HepG2 (cell line): Measurements from ENCODE around the gene DAPK1. TPM values are rescaled to one million over a fixed set of nuclear protein-coding genes. Genes with fewer than 3 reads are reported as not detected.

Experiments used
- ATAC-seq: fragments of 200-7000 bp; cut with Tn5 transposase; 3 replicates; pipeline ENCODE4 v1.9.1; 2020; ENCODE audit warnings: mild to moderate bottlenecking, moderate library complexity
- BruUV-seq: library from RNA; stranded (reverse); fragments of 400-500 nt; replicated peaks from 2 replicates; lab custom pipeline; 2021; lab: Mats Ljungman, UMichigan
- CTCF ChIA-PET: fragments of 300-600 bp; formaldehyde crosslinking; extraction: SDS; loops from one replicate; lab custom pipeline; 2021; ENCODE audit warnings: low total read pairs, inconsistent platforms, low intra/inter-chr PET ratio; lab: Yijun Ruan, JAX
- POLR2A ChIA-PET: fragments of 350-600 bp; sonication (Branson Sonifier 250); formaldehyde crosslinking; loops from one replicate; lab custom pipeline; 2020; ENCODE audit warnings: antibody characterized with exemption, inconsistent platforms; lab: Yijun Ruan, JAX
- DNase-seq: peaks from one replicate; pipeline ENCODE4 v3.0.0-alpha.2; 2015; ENCODE audit warnings: low spot score
- FAIRE-seq: peaks from 3 replicates; lab custom pipeline; 2011; peaks lifted over from hg19 to GRCh38; lab: Jason Lieb, UNC
- H2AFZ ChIP-seq: one replicate; pipeline ENCODE4 v1.6.1; 2011; ENCODE audit warnings: low read length, inconsistent platforms
- H3K27ac ChIP-seq: fragments of 300-600 bp; 3 replicates; pipeline ENCODE4 v1.8.0; 2011; ENCODE audit warnings: mixed run types, mild to moderate bottlenecking, mixed read lengths, low read length, inconsistent platforms; ENCODE audit not compliant: insufficient read depth; ENCODE audit errors: extremely low read length
- H3K27me3 ChIP-seq, 2 experiments: fragments of 200-600 bp in 1 of 2; 2 replicates in 1 of 2; 3 replicates in 1 of 2; pipeline versions ENCODE4 v1.6.0 to v1.8.0; 2011; ENCODE audit warnings: low read length in 2 of 2, mild to moderate bottlenecking in 2 of 2, moderate library complexity in 2 of 2, inconsistent platforms in 1 of 2; ENCODE audit not compliant: insufficient read depth in 2 of 2, control insufficient read depth in 1 of 2
- H3K36me3 ChIP-seq, 2 experiments: fragments of 200-600 bp in 1 of 2; replicated peaks in 1 of 2; 2 replicates in 1 of 2; 3 replicates in 1 of 2; pipeline versions ENCODE4 v1.5.1 to v1.8.0; 2011; ENCODE audit warnings: low read length in 2 of 2, inconsistent platforms in 1 of 2; ENCODE audit not compliant: insufficient read depth in 2 of 2, control insufficient read depth in 1 of 2
- H3K4me1 ChIP-seq: 2 replicates; pipeline ENCODE4 v1.5.1; 2012; ENCODE audit warnings: low read length, inconsistent platforms; ENCODE audit not compliant: insufficient read depth
- H3K4me2 ChIP-seq: 2 replicates; pipeline ENCODE4 v1.6.0; 2011; ENCODE audit warnings: low read depth, low read length, inconsistent platforms
- H3K4me3 ChIP-seq, 3 experiments: fragments of 200-600 bp in 1 of 3; sonication (generic), shearing (Covaris generic) in 1 of 3; replicated peaks in 1 of 3; 2 replicates each; pipeline ENCODE4 v1.5.1; 2011 to 2016; ENCODE audit warnings: low read length in 3 of 3, inconsistent platforms in 2 of 3, low read depth in 2 of 3, mild to moderate bottlenecking in 2 of 3, control low read depth in 1 of 3, mixed read lengths in 1 of 3; ENCODE audit not compliant: insufficient read depth in 1 of 3
- H3K79me2 ChIP-seq: one replicate; pipeline ENCODE4 v1.6.1; 2011; ENCODE audit warnings: low read length, inconsistent platforms; ENCODE audit not compliant: insufficient read depth
- H3K9ac ChIP-seq: 2 replicates; pipeline ENCODE4 v1.6.0; 2011; ENCODE audit warnings: mild to moderate bottlenecking, low read depth, low read length, inconsistent platforms; ENCODE audit not compliant: insufficient read depth
- H3K9me3 ChIP-seq: 2 replicates; pipeline ENCODE4 v1.5.1; 2012; ENCODE audit warnings: mild to moderate bottlenecking, low read length
- H4K20me1 ChIP-seq: 2 replicates; pipeline ENCODE4 v1.6.0; 2011; ENCODE audit warnings: inconsistent platforms, mild to moderate bottlenecking, low read length, moderate library complexity; ENCODE audit not compliant: insufficient read depth
- ATF2 ChIP-seq: sonication (generic); formaldehyde crosslinking; IDR thresholded peaks from 2 replicates; pipeline ENCODE4 v1.4.0; 2020; ENCODE audit warnings: missing genetic modification reagents
- CAMTA2 ChIP-seq: sonication (generic); formaldehyde crosslinking; IDR thresholded peaks from 2 replicates; pipeline ENCODE4 v1.4.0; 2020; ENCODE audit warnings: mild to moderate bottlenecking, missing genetic modification reagents, borderline replicate concordance
- CENPT ChIP-seq: sonication (generic); formaldehyde crosslinking; IDR thresholded peaks from 2 replicates; pipeline ENCODE4 v1.8.0; 2022; ENCODE audit warnings: low read depth, mild to moderate bottlenecking, moderate library complexity, missing genetic modification reagents
- HNF1B ChIP-seq: sonication (generic); formaldehyde crosslinking; IDR thresholded peaks from 2 replicates; pipeline ENCODE4 v1.5.1; 2020; ENCODE audit warnings: mild to moderate bottlenecking, moderate library complexity, missing genetic modification reagents
- NFE2L1 ChIP-seq: sonication (generic); formaldehyde crosslinking; IDR thresholded peaks from 2 replicates; pipeline ENCODE4 v1.4.0; 2020; ENCODE audit warnings: missing genetic modification reagents, mild to moderate bottlenecking, borderline replicate concordance
- REXO4 ChIP-seq: sonication (generic); formaldehyde crosslinking; IDR thresholded peaks from 2 replicates; pipeline ENCODE4 v1.8.0; 2022; ENCODE audit warnings: missing genetic modification reagents, mild to moderate bottlenecking, borderline replicate concordance
- ZBTB20 ChIP-seq: sonication (generic); formaldehyde crosslinking; IDR thresholded peaks from 2 replicates; pipeline ENCODE4 v1.8.1; 2023; ENCODE audit warnings: missing genetic modification reagents, low read depth, mild to moderate bottlenecking, borderline replicate concordance
- ZBTB33 ChIP-seq: sonication (generic); formaldehyde crosslinking; IDR thresholded peaks from 2 replicates; pipeline ENCODE4 v1.4.0; 2020; ENCODE audit warnings: missing genetic modification reagents
- ZNF670 ChIP-seq: sonication (generic); formaldehyde crosslinking; IDR thresholded peaks from 2 replicates; pipeline ENCODE4 v1.8.0; 2022; ENCODE audit warnings: mild to moderate bottlenecking, missing genetic modification reagents, borderline replicate concordance
- ZNF883 ChIP-seq: sonication (generic); formaldehyde crosslinking; IDR thresholded peaks from 2 replicates; pipeline ENCODE4 v1.5.1; 2020; ENCODE audit warnings: mild to moderate bottlenecking, missing genetic modification reagents; ENCODE audit errors: not compliant biosample characterization
- WGBS: methylation state at CpG from one replicate; pipeline ENCODE4 v1.1.6; 2017; ENCODE audit warnings: low lambda C conversion rate; 5-methylcytosine and 5-hydroxymethylcytosine counted together
- in situ Hi-C: cut with HindIII; loops from 2 replicates; pipeline ENCODE4 v1.10.0; 2017; ENCODE audit warnings: low pct_unique_long_range_greater_than_20kb; ENCODE audit not compliant: extremely low pct_ligation_motif_present
- intact Hi-C: fragments of 100-400 bp; cut with micrococcal nuclease; formaldehyde crosslinking; loops from one replicate; pipeline ENCODE4 v1.10.0; 2022; ENCODE audit not compliant: unreplicated experiment
- polyA plus RNA-seq, 8 experiments: library from polyadenylated mRNA; depleted of rRNA in 3 of 8; stranded (reverse) in 7 of 8; unstranded in 1 of 8; fragments of >200 nt; fragmentation: Illumina TruSeq in 4 of 8; extraction: Trizol in 4 of 8; gene quantifications; 2 replicates each; pipeline versions ENCODE4 v1.2.1 to v1.2.3, GENCODE V29; 2011 to 2016; ENCODE audit warnings: low read depth in 4 of 8, missing spikeins in 1 of 8, mixed read lengths in 1 of 8; ENCODE audit not compliant: insufficient read depth in 1 of 8
- total RNA-seq, 5 experiments: library from RNA; depleted of rRNA; stranded (reverse); fragments of >200 nt; fragmentation: Illumina TruSeq; extraction: Trizol; gene quantifications; 2 replicates each; pipeline ENCODE4 v1.2.3, GENCODE V29; 2016; ENCODE audit warnings: low read depth in 1 of 5
- TF ChIP-seq, protein P1 (sequence below): sonication (generic); formaldehyde crosslinking; IDR thresholded peaks from 2 replicates; pipeline ENCODE4; 2020; ENCODE audit warnings: missing genetic modification reagents, mild to moderate bottlenecking, borderline replicate concordance
- TF ChIP-seq, protein P2 (sequence below): sonication (generic); formaldehyde crosslinking; conservative IDR thresholded peaks from 2 replicates; pipeline ENCODE4 v1.8.0; 2022; ENCODE audit warnings: mild to moderate bottlenecking, moderate library complexity, missing genetic modification reagents

Gene DAPK1
- total and polyA plus RNA-seq, 2 of the 13 experiments (the other 11 are each of a cell fraction or from before 2014, with no cell fraction given), result 35.7 to 35.9 TPM

DNA sequence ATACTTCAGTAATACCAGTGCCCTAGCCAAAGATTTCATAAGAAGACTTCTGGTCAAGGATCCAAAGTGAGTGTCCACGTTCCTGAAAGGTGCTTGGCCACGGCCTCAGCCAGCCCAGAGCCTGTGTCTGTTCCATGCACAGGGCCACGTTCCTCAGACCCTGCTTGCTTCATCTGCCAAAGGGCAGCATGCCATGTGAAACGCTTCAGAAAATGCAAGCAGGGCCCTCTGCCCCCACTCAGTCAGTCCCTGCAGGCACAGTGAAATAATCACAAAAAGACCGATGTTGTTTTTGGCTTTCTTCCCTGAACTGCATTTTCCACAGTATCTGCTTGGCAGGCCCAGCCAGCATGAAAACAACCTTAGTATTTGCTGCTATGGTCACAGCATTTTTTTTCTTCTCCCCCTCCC is 142.7 kb downstream of the DAPK1 start:
- 91% methylated on average over 4 of the region's 5 CpGs for WGBS
- H3K4me3 ChIP-seq, result no peak overlapping the region
- FAIRE-seq (no peak), ATAC-seq (no peak), DNase-seq (no peak)
- no peak overlapping the region for H3K27ac ChIP-seq
- no peak overlapping the region for H3K9ac ChIP-seq
- H2AFZ ChIP-seq, result no peak overlapping the region
- no peaks in the 10 kb centered on the region for H3K9me3 ChIP-seq
- H3K4me1 ChIP-seq, result no peaks in the 10 kb centered on the region
- intact Hi-C loops, result no loop called here
- H3K4me2 ChIP-seq, result no peak overlapping the region
- in situ Hi-C loops, result no loop called here
- TF ChIP-seq REXO4 (CRISPR knock-in tag), result no peak
- TF ChIP-seq ZNF883 (CRISPR knock-in tag), result no peak
- TF ChIP-seq CENPT (CRISPR knock-in tag), result no peak
- TF ChIP-seq NFE2L1 (CRISPR knock-in tag), result no peak
- TF ChIP-seq, protein P1, sequence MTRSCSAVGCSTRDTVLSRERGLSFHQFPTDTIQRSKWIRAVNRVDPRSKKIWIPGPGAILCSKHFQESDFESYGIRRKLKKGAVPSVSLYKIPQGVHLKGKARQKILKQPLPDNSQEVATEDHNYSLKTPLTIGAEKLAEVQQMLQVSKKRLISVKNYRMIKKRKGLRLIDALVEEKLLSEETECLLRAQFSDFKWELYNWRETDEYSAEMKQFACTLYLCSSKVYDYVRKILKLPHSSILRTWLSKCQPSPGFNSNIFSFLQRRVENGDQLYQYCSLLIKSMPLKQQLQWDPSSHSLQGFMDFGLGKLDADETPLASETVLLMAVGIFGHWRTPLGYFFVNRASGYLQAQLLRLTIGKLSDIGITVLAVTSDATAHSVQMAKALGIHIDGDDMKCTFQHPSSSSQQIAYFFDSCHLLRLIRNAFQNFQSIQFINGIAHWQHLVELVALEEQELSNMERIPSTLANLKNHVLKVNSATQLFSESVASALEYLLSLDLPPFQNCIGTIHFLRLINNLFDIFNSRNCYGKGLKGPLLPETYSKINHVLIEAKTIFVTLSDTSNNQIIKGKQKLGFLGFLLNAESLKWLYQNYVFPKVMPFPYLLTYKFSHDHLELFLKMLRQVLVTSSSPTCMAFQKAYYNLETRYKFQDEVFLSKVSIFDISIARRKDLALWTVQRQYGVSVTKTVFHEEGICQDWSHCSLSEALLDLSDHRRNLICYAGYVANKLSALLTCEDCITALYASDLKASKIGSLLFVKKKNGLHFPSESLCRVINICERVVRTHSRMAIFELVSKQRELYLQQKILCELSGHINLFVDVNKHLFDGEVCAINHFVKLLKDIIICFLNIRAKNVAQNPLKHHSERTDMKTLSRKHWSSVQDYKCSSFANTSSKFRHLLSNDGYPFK (CRISPR knock-in tag), result no peak
- TF ChIP-seq, protein P2, sequence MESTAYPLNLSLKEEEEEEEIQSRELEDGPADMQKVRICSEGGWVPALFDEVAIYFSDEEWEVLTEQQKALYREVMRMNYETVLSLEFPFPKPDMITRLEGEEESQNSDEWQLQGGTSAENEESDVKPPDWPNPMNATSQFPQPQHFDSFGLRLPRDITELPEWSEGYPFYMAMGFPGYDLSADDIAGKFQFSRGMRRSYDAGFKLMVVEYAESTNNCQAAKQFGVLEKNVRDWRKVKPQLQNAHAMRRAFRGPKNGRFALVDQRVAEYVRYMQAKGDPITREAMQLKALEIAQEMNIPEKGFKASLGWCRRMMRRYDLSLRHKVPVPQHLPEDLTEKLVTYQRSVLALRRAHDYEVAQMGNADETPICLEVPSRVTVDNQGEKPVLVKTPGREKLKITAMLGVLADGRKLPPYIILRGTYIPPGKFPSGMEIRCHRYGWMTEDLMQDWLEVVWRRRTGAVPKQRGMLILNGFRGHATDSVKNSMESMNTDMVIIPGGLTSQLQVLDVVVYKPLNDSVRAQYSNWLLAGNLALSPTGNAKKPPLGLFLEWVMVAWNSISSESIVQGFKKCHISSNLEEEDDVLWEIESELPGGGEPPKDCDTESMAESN, result no peak
- TF ChIP-seq HNF1B, result no peak
- no peak for TF ChIP-seq CAMTA2 (CRISPR knock-in tag)
- TF ChIP-seq ZNF670 (CRISPR knock-in tag), result no peak
- TF ChIP-seq ZBTB20 (CRISPR knock-in tag), result no peak
- TF ChIP-seq ATF2 (CRISPR knock-in tag), result no peak
- TF ChIP-seq ZBTB33, result no peak
- no TSS peak for BruUV-seq
- H3K27me3 ChIP-seq, result no peaks in the 10 kb centered on the region
- 0 out of 2 replicates have a peak, but pooled peaks cover 3% of the 10 kb centered on the region for H4K20me1 ChIP-seq
- POLR2A ChIA-PET, result no interaction called here
- H3K36me3 ChIP-seq, result peaks cover 13 to 60% of the 10 kb centered on the region in 2 experiments
- no peaks in the 10 kb centered on the region for H3K79me2 ChIP-seq
- CTCF ChIA-PET, result no interaction called here
